Panc1 (cell line): Measurements from ENCODE around the gene SPATA31D1. TPM values are rescaled to one million over a fixed set of nuclear protein-coding genes. Genes with fewer than 3 reads are reported as not detected.

Source experiments
- ATAC-seq: fragments of 200-7000 bp; cut with Tn5 transposase; 2 replicates; pipeline ENCODE4 v1.9.1; 2020; ENCODE audit warnings: mild to moderate bottlenecking, moderate library complexity
- BruUV-seq: library from RNA; stranded (reverse); fragments of 400-500 nt; replicated peaks from 2 replicates; lab custom pipeline; 2021; lab: Mats Ljungman, UMichigan
- CTCF ChIA-PET: fragments of 300-600 bp; sonication (Branson Sonifier 250); formaldehyde crosslinking; loops from one replicate; lab custom pipeline; 2022; ENCODE audit warnings: antibody characterized with exemption; lab: Charles Lee
- POLR2A ChIA-PET: fragments of 300-600 bp; sonication (Branson Sonifier 250); formaldehyde crosslinking; loops from one replicate; lab custom pipeline; 2022; ENCODE audit warnings: antibody characterized with exemption; lab: Charles Lee
- DNase-seq: peaks from one replicate; pipeline ENCODE4 v3.0.0-alpha.2; 2010; ENCODE audit warnings: low read depth, low spot score
- H3K27ac ChIP-seq: 2 replicates; pipeline ENCODE4 v1.5.1; 2011; ENCODE audit warnings: mild to moderate bottlenecking, low read length, inconsistent platforms
- H3K27me3 ChIP-seq: fragments of 200-500 bp; sonication (Bioruptor generic); 2 replicates; pipeline ENCODE4 v1.6.0; 2014; ENCODE audit warnings: low read length, inconsistent platforms; ENCODE audit not compliant: control insufficient read depth, insufficient read depth
- H3K36me3 ChIP-seq: fragments of 200-500 bp; sonication (Bioruptor generic); 2 replicates; pipeline ENCODE4 v1.5.1; 2014; ENCODE audit warnings: inconsistent platforms, mild to moderate bottlenecking, low read length, moderate library complexity; ENCODE audit not compliant: control insufficient read depth, insufficient read depth
- H3K4me1 ChIP-seq: 2 replicates; pipeline ENCODE4 v1.5.1; 2011; ENCODE audit warnings: inconsistent platforms, mild to moderate bottlenecking, low read length, moderate library complexity; ENCODE audit not compliant: control insufficient read depth, insufficient read depth
- H3K4me3 ChIP-seq, 2 experiments: 2 replicates each; pipeline ENCODE4 v1.5.1; 2011 to 2012; ENCODE audit warnings: low read depth in 2 of 2, low read length in 2 of 2, mild to moderate bottlenecking in 2 of 2, inconsistent platforms in 1 of 2, moderate library complexity in 1 of 2
- H3K9me3 ChIP-seq: fragments of 200-500 bp; sonication (Bioruptor generic); 2 replicates; pipeline ENCODE4 v1.5.1; 2014; ENCODE audit warnings: low read depth, mild to moderate bottlenecking, inconsistent platforms, low read length, moderate library complexity; ENCODE audit not compliant: control insufficient read depth, insufficient read depth
- POLR2AphosphoS5 ChIP-seq: IDR thresholded peaks from 2 replicates; pipeline ENCODE4 v1.6.1; 2012; ENCODE audit warnings: mild to moderate bottlenecking, low read depth, low read length, moderate library complexity
- SIN3A ChIP-seq: IDR thresholded peaks from 2 replicates; pipeline ENCODE4 v1.6.1; 2012; ENCODE audit warnings: low read depth, mild to moderate bottlenecking, low read length, moderate library complexity, borderline replicate concordance; ENCODE audit not compliant: insufficient read depth
- TCF7L2 ChIP-seq: IDR thresholded peaks from 2 replicates; pipeline ENCODE4 v1.6.1; 2011; ENCODE audit warnings: mild to moderate bottlenecking, low read depth, low read length, inconsistent platforms
- in situ Hi-C: cut with HindIII; loops from 2 replicates; pipeline ENCODE4 v1.10.0; 2016; ENCODE audit warnings: low sequenced_read_pairs, low pct_unique_long_range_greater_than_20kb
- intact Hi-C: fragments of 100-400 bp; cut with micrococcal nuclease; formaldehyde crosslinking; loops from one replicate; pipeline ENCODE4 v1.10.0; 2022; ENCODE audit not compliant: unreplicated experiment
- total RNA-seq: library from RNA; stranded (reverse); gene quantifications from one replicate; pipeline ENCODE4 v1.2.1, GENCODE V29; 2021; ENCODE audit not compliant: unreplicated experiment
- TF ChIP-seq, protein P1 (sequence below): fragments of 450-650 bp; IDR thresholded peaks from 2 replicates; pipeline ENCODE4 v1.5.1; 2017; ENCODE audit warnings: mild to moderate bottlenecking
- TF ChIP-seq, protein P2 (sequence below), 2 experiments: IDR thresholded peaks; 2 replicates each; pipeline ENCODE4 v1.6.1; 2011 to 2012; ENCODE audit warnings: low read depth in 2 of 2, control low read depth in 1 of 2, low read length in 1 of 2, mild to moderate bottlenecking in 1 of 2, moderate library complexity in 1 of 2; ENCODE audit not compliant: insufficient read depth in 1 of 2

SPATA31D1 gene
- total RNA-seq, 1 experiment from 2014 or later, result not detected

DNA sequence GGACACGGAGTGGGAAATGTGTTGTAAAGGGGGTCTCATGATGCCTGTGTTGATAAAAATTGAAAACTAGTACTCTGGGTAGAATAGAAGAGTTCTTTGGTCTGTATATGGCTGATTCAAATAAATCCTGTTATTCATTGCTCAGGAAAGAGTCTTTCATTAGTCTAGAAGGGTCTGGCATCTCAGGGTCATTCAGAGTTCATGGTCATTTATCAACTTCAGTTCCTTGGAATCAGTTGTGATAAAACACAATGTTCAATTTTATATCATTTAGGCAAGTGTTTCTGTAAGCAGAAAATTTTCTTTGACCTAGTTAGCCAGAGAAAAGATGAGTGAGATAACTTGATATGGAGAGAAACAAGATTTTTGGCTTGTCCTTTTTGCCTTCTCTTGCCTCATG is 36.3 kb downstream of the SPATA31D1 start:
- H3K4me3 ChIP-seq, result no peak overlapping the region
- TF ChIP-seq SIN3A (no peak), POLR2AphosphoS5 (no peak), TCF7L2 (no peak)
- TF ChIP-seq, protein P1, sequence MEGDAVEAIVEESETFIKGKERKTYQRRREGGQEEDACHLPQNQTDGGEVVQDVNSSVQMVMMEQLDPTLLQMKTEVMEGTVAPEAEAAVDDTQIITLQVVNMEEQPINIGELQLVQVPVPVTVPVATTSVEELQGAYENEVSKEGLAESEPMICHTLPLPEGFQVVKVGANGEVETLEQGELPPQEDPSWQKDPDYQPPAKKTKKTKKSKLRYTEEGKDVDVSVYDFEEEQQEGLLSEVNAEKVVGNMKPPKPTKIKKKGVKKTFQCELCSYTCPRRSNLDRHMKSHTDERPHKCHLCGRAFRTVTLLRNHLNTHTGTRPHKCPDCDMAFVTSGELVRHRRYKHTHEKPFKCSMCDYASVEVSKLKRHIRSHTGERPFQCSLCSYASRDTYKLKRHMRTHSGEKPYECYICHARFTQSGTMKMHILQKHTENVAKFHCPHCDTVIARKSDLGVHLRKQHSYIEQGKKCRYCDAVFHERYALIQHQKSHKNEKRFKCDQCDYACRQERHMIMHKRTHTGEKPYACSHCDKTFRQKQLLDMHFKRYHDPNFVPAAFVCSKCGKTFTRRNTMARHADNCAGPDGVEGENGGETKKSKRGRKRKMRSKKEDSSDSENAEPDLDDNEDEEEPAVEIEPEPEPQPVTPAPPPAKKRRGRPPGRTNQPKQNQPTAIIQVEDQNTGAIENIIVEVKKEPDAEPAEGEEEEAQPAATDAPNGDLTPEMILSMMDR, result no peak
- TF ChIP-seq, protein P2, sequence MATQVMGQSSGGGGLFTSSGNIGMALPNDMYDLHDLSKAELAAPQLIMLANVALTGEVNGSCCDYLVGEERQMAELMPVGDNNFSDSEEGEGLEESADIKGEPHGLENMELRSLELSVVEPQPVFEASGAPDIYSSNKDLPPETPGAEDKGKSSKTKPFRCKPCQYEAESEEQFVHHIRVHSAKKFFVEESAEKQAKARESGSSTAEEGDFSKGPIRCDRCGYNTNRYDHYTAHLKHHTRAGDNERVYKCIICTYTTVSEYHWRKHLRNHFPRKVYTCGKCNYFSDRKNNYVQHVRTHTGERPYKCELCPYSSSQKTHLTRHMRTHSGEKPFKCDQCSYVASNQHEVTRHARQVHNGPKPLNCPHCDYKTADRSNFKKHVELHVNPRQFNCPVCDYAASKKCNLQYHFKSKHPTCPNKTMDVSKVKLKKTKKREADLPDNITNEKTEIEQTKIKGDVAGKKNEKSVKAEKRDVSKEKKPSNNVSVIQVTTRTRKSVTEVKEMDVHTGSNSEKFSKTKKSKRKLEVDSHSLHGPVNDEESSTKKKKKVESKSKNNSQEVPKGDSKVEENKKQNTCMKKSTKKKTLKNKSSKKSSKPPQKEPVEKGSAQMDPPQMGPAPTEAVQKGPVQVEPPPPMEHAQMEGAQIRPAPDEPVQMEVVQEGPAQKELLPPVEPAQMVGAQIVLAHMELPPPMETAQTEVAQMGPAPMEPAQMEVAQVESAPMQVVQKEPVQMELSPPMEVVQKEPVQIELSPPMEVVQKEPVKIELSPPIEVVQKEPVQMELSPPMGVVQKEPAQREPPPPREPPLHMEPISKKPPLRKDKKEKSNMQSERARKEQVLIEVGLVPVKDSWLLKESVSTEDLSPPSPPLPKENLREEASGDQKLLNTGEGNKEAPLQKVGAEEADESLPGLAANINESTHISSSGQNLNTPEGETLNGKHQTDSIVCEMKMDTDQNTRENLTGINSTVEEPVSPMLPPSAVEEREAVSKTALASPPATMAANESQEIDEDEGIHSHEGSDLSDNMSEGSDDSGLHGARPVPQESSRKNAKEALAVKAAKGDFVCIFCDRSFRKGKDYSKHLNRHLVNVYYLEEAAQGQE (IDR thresholded peaks at IDR 0.05; ENCODE audit: insufficient read depth in 1 of 2, low read depth in 2 of 2, low read length in 1 of 2), result no peak
- DNase-seq, result no peak
- H3K36me3 ChIP-seq, result no peaks in the 10 kb centered on the region
- H3K27ac ChIP-seq, result no peak overlapping the region
- no peaks in the 10 kb centered on the region for H3K27me3 ChIP-seq
- intact Hi-C loops, result no loop called here
- BruUV-seq, result no TSS peak
- ChIA-PET CTCF (no interaction called here), POLR2A (no interaction called here)
- no peaks in the 10 kb centered on the region for H3K9me3 ChIP-seq
- no peaks in the 10 kb centered on the region for H3K4me1 ChIP-seq
- no peak for ATAC-seq
- in situ Hi-C loops, result no loop called here

DNA sequence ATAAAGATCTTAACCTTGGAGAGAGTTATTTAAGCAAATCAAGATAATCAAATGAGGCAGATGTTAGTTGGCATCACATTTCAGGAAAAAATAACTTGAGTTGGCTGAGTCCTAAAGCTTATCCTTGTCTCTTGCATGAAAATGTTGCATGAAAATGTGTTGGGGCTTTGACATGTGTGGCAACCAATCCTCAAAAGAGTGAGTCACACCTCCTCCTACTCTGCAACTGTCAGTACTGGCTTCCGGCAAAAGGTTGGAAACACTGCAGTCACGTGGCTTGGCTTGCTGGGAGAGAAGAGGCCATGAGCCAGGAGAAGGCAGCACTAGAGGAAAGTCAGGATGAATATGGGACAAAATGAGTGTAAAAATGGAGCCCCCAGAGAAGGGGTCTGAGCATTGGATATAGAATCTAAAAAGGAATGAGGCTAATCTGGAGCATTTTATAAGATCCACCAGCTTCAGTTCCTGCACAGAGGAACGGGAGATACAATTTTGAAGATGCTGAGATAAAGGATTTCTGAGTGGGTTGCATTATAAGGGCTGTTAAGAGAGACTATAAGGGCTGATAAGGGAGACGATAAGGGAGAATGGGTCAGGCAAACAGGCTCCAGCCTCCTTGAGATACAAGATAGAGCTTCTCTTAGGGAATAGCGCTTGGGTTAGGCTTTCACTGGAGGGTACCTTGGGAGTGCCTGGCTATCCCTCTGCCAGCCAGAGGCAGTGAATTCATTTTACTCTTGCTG is 43.1 kb downstream of the SPATA31D1 start:
- in situ Hi-C loops, result no loop called here
- ATAC-seq, result no peak
- ChIA-PET POLR2A (no interaction called here), CTCF (no interaction called here)
- DNase-seq, result no peak
- Histone ChIP-seq H3K27ac (no peak overlapping the region), H3K4me3 (no peak overlapping the region), H3K27me3 (no peaks in the 10 kb centered on the region), H3K36me3 (no peaks in the 10 kb centered on the region), H3K4me1 (no peaks in the 10 kb centered on the region), H3K9me3 (no peaks in the 10 kb centered on the region)
- intact Hi-C loops, result loop anchor here (2.0 kb wide), 1 partner anchor 73 kb away; no protein-coding TSS in a partner anchor
- TF ChIP-seq, protein P1, result no peak
- TF ChIP-seq, protein P2 (IDR thresholded peaks at IDR 0.05; ENCODE audit: insufficient read depth in 1 of 2, low read depth in 2 of 2, low read length in 1 of 2), result no peak
- TF ChIP-seq POLR2AphosphoS5, result no peak
- no peak for TF ChIP-seq SIN3A
- TF ChIP-seq TCF7L2, result no peak
- BruUV-seq, result no TSS peak
